H54 (cell line): ENCODE results near the gene CTAG2.
A peak's percentile ranks its signal among the peaks of the same experiment; 100 is the strongest.
"Not testable (repeated sequence)": the region's sequence is repeated elsewhere in the genome, so short reads cannot be mapped to it uniquely, and the experiment has no call there.

Experiments used
- DNase-seq: peaks from one replicate; pipeline ENCODE4 v3.0.0; 2011; ENCODE audit warnings: low spot score, mixed read lengths; ENCODE audit not compliant: insufficient read length
- FAIRE-seq: peaks from 3 replicates; lab custom pipeline; 2011; peaks lifted over from hg19 to GRCh38; lab: Jason Lieb, UNC
- POLR2A ChIP-seq: IDR thresholded peaks from 2 replicates; pipeline ENCODE4 v1.6.1; 2011; ENCODE audit warnings: low read depth, mild to moderate bottlenecking, low read length

CTAG2 gene

DNA sequence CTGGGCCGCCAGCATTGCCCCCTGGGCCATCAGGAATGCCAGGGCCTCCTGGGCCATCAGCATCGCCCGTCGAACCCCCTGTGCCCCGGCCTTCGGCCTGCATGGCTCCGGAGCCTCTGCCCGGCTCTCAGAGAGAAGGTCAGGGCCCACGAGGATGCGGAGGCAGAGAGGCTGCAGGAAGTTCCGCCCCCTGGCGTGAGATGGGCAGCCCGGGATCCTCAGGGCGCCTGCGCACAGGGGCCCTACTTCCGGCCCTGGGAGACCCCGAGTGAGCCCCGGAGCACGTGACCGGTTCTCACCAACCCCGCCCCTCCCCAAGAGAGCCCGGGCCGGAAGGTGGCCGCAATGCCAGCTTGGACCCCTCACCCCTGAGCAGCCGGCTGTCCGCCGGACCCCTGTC lies at the start of gene CTAG2:
TSS of gene CTAG2 (minus strand) at position 167 of the 400 bp plus-strand sequence. CDS start at position 103, 64 bp downstream.
- not testable (repeated sequence) for FAIRE-seq, DNase-seq

DNA sequence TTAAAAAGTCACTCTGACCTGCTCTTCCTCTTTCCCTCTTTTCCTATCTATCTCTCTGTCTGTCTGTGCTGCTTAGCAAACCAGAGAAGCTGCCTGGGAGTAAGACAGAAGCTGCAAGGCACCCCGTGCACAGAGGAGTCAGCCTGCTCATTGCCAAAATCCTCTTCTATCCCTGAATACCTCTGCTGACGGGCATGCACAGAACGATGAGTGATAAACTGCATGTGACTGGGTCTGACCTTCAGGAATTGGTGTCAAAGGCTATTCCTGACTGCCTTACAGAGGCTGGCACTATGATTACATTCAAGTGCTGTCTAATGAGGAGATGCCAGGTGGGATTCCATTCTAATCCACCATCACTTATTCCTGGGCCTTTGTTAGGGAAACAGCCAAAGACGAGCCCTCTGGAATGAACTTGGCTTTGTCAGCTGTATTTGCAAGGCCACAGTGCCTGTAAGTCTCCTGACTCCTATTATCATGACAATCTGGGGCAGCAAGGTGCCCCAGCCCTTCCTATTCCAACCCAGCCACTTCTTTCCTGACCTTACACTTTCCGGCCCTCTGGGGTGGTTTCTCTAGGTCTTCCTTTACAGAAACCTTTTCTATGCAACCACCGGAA lies 45.4 kb upstream of the CTAG2 start:
- FAIRE-seq (no peak), DNase-seq (no peak)
- no peak for TF ChIP-seq POLR2A

DNA sequence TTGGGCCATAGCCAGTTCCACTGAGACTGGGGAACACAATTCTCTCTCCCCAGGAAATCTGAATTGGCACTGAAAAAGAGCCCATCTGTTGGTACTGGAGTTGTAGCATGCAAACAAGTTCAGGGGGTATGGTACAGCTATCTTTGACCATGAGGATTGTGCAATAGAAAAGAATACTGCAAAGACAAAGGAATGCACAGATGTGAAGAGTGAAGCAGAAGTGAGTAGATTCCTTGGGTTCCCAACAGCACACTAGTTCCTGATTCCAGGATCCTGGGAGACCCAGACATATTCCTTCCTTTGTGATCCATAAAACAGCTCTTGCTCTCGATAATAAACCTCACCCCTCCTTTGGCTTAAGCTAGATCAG lies 43.3 kb upstream of the CTAG2 start:
- DNase-seq (no peak), FAIRE-seq (no peak)
- TF ChIP-seq POLR2A, result no peak

DNA sequence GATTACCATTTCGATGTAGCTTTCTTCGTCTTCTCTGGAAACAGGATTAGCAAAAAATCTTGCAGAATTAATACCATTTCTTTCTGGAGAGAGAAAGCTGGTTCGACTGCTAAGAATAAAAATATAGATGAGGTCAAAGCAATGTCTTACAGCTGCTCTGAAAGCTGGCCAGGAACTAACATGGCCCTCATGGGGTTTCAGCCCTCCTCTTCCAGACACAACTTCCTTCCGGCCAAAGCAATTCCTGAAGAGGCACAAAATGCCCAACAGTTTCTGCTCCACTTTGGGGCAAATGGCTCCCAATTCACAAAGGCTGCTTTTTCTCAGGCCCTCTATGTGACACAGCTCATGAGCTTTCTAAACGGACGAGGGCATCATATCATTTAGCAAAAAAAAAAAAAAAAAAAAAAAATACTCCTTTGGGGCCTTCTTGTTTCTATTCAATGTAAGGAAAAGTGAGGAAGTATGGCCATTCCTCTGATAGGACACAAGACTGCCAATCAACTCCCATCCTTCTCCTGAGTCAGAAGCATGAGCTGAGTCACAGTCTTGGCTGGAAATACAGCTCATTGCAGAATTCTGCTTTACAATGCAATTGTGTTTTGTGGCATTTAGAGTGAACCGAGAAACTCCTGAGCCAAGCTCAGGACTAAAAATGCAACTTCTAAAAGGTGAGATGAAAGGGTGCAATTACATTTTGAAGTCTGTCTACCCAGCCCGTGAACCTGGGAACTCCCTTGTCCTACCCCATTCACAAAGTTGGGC lies 42.7 kb upstream of the CTAG2 start:
- FAIRE-seq (peak; percentile 67), DNase-seq (peak; percentile 30)
- TF ChIP-seq POLR2A, result no peak

DNA sequence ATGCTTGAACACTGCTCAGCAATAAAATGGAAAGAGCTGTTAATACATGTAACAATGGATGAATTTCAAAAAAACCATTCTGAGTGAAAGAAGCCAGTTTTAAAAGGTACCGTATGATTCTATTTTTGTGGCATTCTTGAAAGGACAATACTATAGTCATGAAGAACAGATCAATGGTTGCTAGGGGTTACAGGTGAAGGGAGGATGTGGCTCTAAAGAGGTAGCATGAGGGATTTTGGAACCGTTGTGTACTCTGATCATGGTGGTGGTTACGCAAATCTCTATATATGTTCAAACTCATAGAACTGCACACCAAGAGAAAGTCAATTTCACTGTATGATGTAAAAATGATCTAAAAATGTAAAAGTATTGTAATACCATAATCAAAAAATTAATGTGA lies 40.0 kb upstream of the CTAG2 start:
- DNase-seq (no peak), FAIRE-seq (no peak)
- TF ChIP-seq POLR2A, result no peak

DNA sequence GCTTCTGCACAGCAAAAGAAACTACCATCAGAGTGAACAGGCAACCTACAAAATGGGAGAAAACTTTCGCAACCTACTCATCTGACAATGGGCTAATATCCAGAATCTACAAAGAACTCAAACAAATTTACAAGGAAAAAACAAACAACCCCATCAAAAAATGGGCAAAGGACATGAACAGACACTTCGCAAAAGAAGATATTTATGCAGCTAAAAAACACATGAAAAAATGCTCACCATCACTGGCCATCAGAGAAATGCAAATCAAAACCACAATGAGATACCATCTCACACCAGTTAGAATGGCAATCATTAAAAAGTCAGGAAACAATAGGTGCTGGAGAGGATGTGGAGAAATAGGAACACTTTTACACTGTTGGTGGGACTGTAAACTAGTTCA lies 37.1 kb upstream of the CTAG2 start:
- FAIRE-seq, DNase-seq: not testable (repeated sequence)

DNA sequence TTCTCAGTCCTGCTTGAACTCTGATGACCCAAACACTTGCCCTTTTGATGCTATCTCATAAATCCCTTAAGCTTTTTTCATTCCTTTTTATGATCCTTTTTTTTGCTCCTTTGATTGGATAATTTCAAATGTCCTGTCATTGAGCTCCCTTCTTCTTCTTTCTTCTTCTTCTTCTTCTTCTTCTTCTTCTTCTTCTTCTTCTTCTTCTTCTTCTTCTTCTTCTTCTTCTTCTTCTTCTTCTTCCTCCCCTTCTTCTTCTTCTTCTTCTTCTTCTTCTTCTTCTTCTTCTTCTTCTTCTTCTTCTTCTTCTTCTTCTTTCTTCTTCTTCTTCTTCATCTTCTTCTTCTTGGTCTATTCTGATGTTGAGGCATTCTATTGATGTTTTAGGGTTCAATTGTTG lies 18.7 kb upstream of the CTAG2 start:
- DNase-seq, FAIRE-seq: not testable (repeated sequence)

DNA sequence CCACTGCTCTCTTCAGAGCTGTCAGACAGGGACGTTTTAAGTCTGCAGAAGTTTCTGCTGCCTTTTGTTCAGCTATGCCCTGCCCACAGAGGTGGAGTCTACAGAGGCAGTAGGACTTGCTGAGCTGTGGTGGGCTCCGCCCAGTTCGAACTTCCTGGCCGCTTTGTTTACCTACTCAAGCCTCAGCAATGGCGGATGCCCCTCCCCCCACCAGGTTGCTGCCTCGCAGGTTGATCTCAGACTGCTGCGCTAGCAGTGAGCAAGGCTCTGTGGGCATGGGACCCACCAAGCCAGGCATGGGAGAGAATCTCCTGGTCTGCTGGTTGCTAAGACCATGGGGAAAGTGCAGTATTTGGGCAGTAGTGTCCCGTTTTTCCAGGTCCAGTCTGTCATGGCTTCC lies 17.5 kb upstream of the CTAG2 start:
- DNase-seq, FAIRE-seq: not testable (repeated sequence)

DNA sequence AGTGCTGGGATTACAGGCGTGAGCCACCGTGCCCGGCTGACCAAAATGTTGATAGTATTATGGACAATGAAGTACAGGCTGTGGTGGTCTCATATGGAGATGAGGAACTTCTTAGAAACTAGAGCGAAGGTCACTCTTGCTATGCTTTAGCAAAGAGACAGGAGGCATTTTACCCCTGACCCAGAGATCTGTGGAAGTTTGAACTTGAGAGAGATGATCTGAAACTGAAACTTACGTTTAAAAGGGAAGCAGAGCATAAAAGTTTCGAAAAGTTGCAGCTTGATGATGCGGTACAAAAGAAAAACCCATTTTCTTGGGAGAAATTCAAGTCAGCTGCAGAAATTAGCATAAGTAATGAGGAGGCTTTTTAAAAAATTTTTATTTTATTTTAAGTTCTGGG lies 8.5 kb upstream of the CTAG2 start:
- FAIRE-seq, result no peak
- no peak for DNase-seq
- no peak for TF ChIP-seq POLR2A

DNA sequence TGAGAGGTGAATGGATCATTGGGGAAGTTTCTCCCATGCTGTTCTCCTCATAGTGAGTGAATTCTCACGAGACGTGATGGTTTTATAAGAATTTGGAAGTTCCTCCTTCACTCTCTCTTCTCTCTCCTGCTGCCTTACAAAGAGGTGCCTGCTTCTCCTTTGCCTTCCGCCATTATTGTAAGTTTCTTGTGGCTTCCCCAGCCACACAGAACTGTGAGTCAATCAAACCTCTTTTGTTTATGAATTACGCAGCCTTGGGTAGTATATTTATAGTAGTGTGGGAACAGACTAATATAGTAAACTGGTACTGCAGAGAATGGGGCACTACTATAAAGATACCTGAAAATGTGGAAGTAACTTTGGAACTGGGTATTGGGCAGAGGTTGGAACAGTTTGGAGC lies 7.8 kb upstream of the CTAG2 start:
- FAIRE-seq, result no peak
- no peak for DNase-seq
- no peak for TF ChIP-seq POLR2A

DNA sequence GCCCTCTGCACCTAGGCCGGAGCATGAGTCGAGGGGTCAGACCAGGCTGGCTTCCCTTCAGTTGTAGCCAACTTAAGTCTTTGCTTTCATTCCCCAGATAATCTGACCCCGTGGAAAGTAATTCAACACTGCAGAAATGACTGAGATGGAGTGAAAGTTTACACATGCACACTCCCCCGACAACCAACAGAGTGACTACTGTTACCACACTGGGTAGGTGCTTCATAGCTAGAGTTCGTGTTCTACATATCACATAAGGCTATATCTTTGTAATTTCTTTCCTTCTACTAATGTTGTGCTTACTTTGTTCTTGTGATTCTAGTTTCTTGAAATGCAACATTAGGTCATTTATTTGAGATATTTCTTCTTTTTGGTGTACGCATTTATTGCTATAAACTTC lies 7.2 kb upstream of the CTAG2 start:
- no peak for TF ChIP-seq POLR2A
- DNase-seq, result no peak
- FAIRE-seq, result no peak

DNA sequence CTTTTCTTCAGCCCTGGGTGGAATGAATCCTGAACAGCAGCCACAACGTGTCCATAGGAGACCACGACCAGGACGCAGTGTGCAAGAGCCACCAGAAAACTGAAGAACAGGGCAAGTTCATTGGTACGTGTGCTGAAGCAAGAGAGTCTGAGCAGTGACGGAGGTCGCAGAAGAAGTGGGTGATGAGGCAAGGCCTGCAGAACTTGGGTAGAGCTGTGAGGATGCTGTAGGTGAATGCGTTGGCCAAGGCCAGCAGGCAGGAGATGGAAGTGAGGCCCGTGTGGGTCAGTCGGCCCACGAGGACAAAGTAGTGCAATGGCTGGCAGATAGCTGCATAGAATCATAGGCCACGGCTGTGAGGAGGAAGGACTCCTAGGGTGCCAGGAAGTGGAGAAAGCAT lies 5.6 kb upstream of the CTAG2 start:
- no peak for TF ChIP-seq POLR2A
- FAIRE-seq (no peak), DNase-seq (no peak)

DNA sequence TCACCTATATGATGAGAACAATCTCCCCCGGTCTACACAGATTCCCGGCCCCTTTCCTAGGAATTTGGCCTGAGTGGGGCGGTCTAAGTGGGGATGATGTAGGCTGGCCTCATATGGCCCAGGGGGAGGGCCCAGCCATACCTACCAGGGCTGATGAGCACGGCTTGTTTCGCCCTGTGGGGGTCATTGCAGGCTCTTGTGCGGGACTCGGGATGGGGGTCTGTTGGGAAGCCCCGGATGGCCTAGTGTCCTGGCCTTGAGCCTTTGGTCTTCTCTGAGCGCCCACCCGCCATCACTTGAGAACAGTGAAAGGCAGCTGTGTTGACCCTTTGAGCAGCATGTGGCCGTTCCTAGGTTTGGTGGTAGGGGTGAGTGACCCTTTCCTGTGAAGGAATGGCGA lies 4.8 kb upstream of the CTAG2 start:
- TF ChIP-seq POLR2A, result no peak
- FAIRE-seq (no peak), DNase-seq (no peak)

DNA sequence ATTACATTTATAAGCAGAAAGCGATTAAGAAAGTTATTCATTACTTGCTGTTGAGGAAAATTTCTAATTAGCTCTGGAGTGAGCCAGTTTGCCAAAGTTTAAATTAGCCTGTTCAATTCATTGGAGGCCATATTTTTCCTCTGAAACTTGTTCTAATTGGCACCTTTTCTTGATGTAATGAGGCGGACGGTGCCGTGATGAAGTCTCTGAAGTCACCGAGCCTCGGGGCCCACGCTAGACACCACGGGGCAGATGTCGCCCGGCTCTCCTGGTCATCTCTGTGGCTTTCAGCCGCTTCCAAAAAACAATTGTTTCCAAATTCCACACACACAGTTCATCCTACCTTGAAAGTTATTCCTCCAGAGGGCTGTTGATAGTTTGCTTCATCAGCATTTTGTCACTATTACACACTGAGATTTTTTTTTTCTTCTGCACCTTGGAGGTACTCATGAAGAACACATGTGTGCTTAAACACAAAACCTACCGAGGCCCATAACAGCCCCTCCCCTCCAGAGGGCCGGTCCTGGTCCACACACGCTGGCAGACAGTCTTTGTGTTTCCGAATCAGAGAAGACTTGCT lies 3.9 kb upstream of the CTAG2 start:
- DNase-seq (no peak), FAIRE-seq (no peak)
- no peak for TF ChIP-seq POLR2A

DNA sequence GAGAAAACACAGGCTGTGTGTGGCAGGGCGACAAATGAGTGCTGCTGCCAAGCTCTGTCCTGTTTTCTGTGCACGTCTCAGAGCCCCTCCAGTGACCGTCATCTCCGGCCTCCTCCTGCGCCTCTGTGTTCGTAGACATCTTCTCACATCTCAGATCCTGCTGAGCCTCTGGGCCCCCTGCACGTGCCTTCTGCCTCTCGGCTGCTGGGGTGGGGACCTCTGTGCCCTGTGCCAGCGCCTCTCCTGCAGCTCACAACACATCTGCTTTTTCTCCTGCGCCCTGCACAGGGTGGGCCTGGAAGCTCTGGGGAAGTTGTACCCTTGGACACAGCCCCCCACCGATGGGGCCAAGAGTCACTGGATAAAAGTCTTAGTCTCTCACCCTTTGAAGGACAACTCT lies 2.4 kb upstream of the CTAG2 start:
- FAIRE-seq, result no peak
- no peak for DNase-seq
- TF ChIP-seq POLR2A, result no peak
